Glutamatergic neuron (in vitro differentiated cells): ENCODE measurements around the gene TMEM108. TPM values are rescaled to one million over a fixed set of nuclear protein-coding genes. Genes with fewer than 3 reads are reported as not detected.

Experiments
- DNase-seq: peaks from one replicate; pipeline ENCODE4 v3.0.0; 2022
- H3K27ac Mint-ChIP-seq: one replicate; pipeline ENCODE4 v1.8.0; 2020; ENCODE audit warnings: mild to moderate bottlenecking, mixed read lengths, inconsistent platforms; ENCODE audit not compliant: unreplicated experiment
- H3K27me3 Mint-ChIP-seq: one replicate; pipeline ENCODE4 v1.8.0; 2020; ENCODE audit warnings: mild to moderate bottlenecking, moderate library complexity, mixed read lengths, inconsistent platforms; ENCODE audit not compliant: unreplicated experiment
- H3K36me3 Mint-ChIP-seq: one replicate; pipeline ENCODE4 v1.8.0; 2020; ENCODE audit warnings: mild to moderate bottlenecking, mixed read lengths, inconsistent platforms; ENCODE audit not compliant: unreplicated experiment
- H3K4me1 Mint-ChIP-seq: one replicate; pipeline ENCODE4 v1.8.0; 2020; ENCODE audit warnings: mild to moderate bottlenecking, low read depth, mixed read lengths, inconsistent platforms; ENCODE audit not compliant: unreplicated experiment
- H3K4me3 Mint-ChIP-seq: one replicate; pipeline ENCODE4 v1.8.0; 2020; ENCODE audit warnings: mild to moderate bottlenecking, mixed read lengths, inconsistent platforms; ENCODE audit not compliant: unreplicated experiment
- H3K9me3 Mint-ChIP-seq: one replicate; pipeline ENCODE4 v1.8.0; 2020; ENCODE audit warnings: mild to moderate bottlenecking, moderate library complexity, mixed read lengths, inconsistent platforms; ENCODE audit not compliant: unreplicated experiment
- CTCF ChIP-seq: fragments of 200-600 bp; sonication (generic); IDR thresholded peaks from one replicate; pipeline ENCODE4 v1.5.0; 2021; ENCODE audit not compliant: partially characterized antibody, unreplicated experiment
- total RNA-seq: library from RNA; stranded (reverse); fragmentation: NEBNext Ultra II Directional; extraction: Animal tissue kit (Norgen Biotek cat#: 25700); gene quantifications from one replicate; pipeline ENCODE4 v1.2.1, GENCODE V29; 2021; ENCODE audit not compliant: unreplicated experiment

The TMEM108 gene
- total RNA-seq, 1 donor from 2014 or later = 9.0 TPM

GRCh38 chr3:133113526-133113925, 75.3 kb downstream of the TMEM108 start:
- H3K9me3 Mint-ChIP-seq = peaks cover under 1% of the 10 kb centered on the region
- H3K4me1 Mint-ChIP-seq = peaks cover 11% of the 10 kb centered on the region
- no peaks in the 10 kb centered on the region for H3K27me3 Mint-ChIP-seq
- H3K27ac Mint-ChIP-seq = no peak overlapping the region
- no peaks in the 10 kb centered on the region for H3K36me3 Mint-ChIP-seq
- no peak overlapping the region for H3K4me3 Mint-ChIP-seq
- no peak for DNase-seq
- no peak for TF ChIP-seq CTCF

GRCh38 chr3:133113927-133114597, 75.9 kb downstream of the TMEM108 start:
- no peak for TF ChIP-seq CTCF

GRCh38 chr3:133115176-133115575, 77.0 kb downstream of the TMEM108 start:
- Mint-ChIP-seq H3K9me3 (no peaks in the 10 kb centered on the region), H3K4me1 (peaks cover 11% of the 10 kb centered on the region), H3K27me3 (no peaks in the 10 kb centered on the region), H3K4me3 (no peak overlapping the region), H3K27ac (no peak overlapping the region), H3K36me3 (no peaks in the 10 kb centered on the region)
- DNase-seq = no peak
- TF ChIP-seq CTCF = no peak

More at GRCh38 chr3:133113927-133114597, 75.9 kb downstream of the TMEM108 start:
- H3K9me3 Mint-ChIP-seq = no peaks in the 10 kb centered on the region
- H3K4me1 Mint-ChIP-seq = peaks cover 11% of the 10 kb centered on the region
- H3K27me3 Mint-ChIP-seq = no peaks in the 10 kb centered on the region
- H3K36me3 Mint-ChIP-seq = no peaks in the 10 kb centered on the region
- peak overlapping the region; percentile 53 for H3K27ac Mint-ChIP-seq
- no peak overlapping the region for H3K4me3 Mint-ChIP-seq
- no peak for DNase-seq

- no peaks in the 10 kb centered on the region for H3K27me3 Mint-ChIP-seq
- no peaks in the 10 kb centered on the region for H3K9me3 Mint-ChIP-seq
- H3K4me3 Mint-ChIP-seq = no peak overlapping the region
- no peak for TF ChIP-seq CTCF
- no peak overlapping the region for H3K27ac Mint-ChIP-seq
- no peaks in the 10 kb centered on the region for H3K36me3 Mint-ChIP-seq
- no peak for DNase-seq
- peaks cover 11% of the 10 kb centered on the region for H3K4me1 Mint-ChIP-seq
Measured at GRCh38 chr3:133117342-133117741, 79.2 kb downstream of the TMEM108 start.

GRCh38 chr3:133119176-133119575, 81.0 kb downstream of the TMEM108 start:
- no peak for DNase-seq
- TF ChIP-seq CTCF = no peak
- no peak overlapping the region for H3K27ac Mint-ChIP-seq
- H3K4me1 Mint-ChIP-seq = peaks cover 8% of the 10 kb centered on the region
- no peaks in the 10 kb centered on the region for H3K27me3 Mint-ChIP-seq
- H3K36me3 Mint-ChIP-seq = no peaks in the 10 kb centered on the region
- H3K9me3 Mint-ChIP-seq = no peaks in the 10 kb centered on the region
- no peak overlapping the region for H3K4me3 Mint-ChIP-seq
